Progenitor cell of endocrine pancreas (in vitro differentiated cells): Measurements from ENCODE around the gene KRTAP10-3. TPM values are rescaled to one million over a fixed set of nuclear protein-coding genes. Genes with fewer than 3 reads are reported as not detected.

ENCODE experiments used
- DNase-seq: peaks from one replicate; pipeline ENCODE4 v3.0.0; 2021; ENCODE audit warnings: low spot score; ENCODE audit not compliant: unreplicated experiment
- H3K27ac Mint-ChIP-seq: 2 replicates; pipeline ENCODE4 v1.8.0; 2021; ENCODE audit warnings: mild to moderate bottlenecking, moderate library complexity, mixed read lengths
- H3K27me3 Mint-ChIP-seq: 2 replicates; pipeline ENCODE4 v1.8.0; 2021; ENCODE audit warnings: mixed read lengths
- H3K36me3 Mint-ChIP-seq: 2 replicates; pipeline ENCODE4 v1.8.0; 2022; ENCODE audit warnings: mixed read lengths; ENCODE audit not compliant: insufficient read depth
- H3K4me1 Mint-ChIP-seq: 2 replicates; pipeline ENCODE4 v1.8.0; 2021; ENCODE audit warnings: low read depth, mixed read lengths
- H3K4me3 Mint-ChIP-seq: 2 replicates; pipeline ENCODE4 v1.8.0; 2021; ENCODE audit warnings: low read depth, mild to moderate bottlenecking, moderate library complexity, mixed read lengths
- H3K9me3 Mint-ChIP-seq: 2 replicates; pipeline ENCODE4 v1.8.0; 2021; ENCODE audit warnings: low read depth, mixed read lengths
- total RNA-seq: library from RNA; stranded (reverse); gene quantifications from 2 replicates; pipeline ENCODE4 v1.2.1, GENCODE V29; 2021
- TF ChIP-seq, protein P1 (sequence below): fragments of 200-600 bp; sonication (generic); IDR thresholded peaks from one replicate; pipeline ENCODE4 v1.5.0; 2021; ENCODE audit warnings: antibody characterized with exemption, mild to moderate bottlenecking; ENCODE audit not compliant: unreplicated experiment

Gene KRTAP10-3
- total RNA-seq, 1 donor from 2014 or later: not detected

DNA sequence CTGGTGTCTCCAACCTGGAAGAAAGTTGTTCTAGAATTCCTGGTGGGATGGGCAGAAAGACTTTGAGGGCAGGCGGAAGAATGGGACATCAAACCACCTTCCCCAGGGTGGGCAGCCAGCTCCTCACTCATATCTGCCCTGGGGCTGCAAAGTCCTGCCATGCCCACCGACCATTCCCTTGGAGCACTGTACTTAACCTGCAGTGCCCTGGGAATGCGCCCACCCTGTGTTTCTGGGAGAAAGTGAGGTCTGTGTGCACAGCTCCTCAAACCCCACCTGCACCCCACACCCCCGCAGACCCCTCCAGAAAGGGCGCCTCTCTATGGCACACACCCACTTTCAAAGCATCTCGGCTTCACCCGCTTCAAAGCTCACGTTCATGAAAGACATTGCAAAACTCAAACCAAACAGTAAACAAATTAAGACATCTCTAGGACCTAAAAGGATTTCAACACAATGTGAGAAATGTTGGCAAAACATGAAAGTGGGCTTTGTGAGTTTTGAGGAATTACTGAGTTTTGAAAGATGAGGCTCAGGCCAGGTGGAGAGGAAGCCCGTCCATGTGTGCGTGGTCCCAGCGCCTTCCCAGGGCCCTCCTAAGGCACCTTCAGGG lies 43.7 kb downstream of the KRTAP10-3 start:
- no peak for DNase-seq
- H3K4me3 Mint-ChIP-seq: no peak overlapping the region
- TF ChIP-seq, protein P1, sequence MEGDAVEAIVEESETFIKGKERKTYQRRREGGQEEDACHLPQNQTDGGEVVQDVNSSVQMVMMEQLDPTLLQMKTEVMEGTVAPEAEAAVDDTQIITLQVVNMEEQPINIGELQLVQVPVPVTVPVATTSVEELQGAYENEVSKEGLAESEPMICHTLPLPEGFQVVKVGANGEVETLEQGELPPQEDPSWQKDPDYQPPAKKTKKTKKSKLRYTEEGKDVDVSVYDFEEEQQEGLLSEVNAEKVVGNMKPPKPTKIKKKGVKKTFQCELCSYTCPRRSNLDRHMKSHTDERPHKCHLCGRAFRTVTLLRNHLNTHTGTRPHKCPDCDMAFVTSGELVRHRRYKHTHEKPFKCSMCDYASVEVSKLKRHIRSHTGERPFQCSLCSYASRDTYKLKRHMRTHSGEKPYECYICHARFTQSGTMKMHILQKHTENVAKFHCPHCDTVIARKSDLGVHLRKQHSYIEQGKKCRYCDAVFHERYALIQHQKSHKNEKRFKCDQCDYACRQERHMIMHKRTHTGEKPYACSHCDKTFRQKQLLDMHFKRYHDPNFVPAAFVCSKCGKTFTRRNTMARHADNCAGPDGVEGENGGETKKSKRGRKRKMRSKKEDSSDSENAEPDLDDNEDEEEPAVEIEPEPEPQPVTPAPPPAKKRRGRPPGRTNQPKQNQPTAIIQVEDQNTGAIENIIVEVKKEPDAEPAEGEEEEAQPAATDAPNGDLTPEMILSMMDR: no peak
- H3K36me3 Mint-ChIP-seq: no peaks in the 10 kb centered on the region
- no peak overlapping the region for H3K27ac Mint-ChIP-seq
- no peaks in the 10 kb centered on the region for H3K9me3 Mint-ChIP-seq
- no peaks in the 10 kb centered on the region for H3K4me1 Mint-ChIP-seq
- no peaks in the 10 kb centered on the region for H3K27me3 Mint-ChIP-seq

DNA sequence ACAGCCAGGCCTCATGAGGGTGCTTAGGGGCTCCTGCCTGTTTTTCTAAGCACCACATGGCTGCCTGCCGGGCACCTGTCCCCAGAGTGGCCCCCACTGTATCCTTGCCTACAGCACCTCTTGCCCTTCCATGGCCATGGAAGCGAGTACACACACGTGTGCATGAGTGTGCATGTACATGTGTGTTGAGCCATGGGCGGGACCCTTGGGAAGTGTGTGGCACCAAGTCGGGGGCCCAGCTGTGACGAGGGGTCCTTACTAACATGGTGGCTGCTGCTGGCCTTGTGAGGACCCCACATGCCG lies 44.4 kb downstream of the KRTAP10-3 start:
- no peaks in the 10 kb centered on the region for H3K27me3 Mint-ChIP-seq
- DNase-seq: no peak
- H3K27ac Mint-ChIP-seq: no peak overlapping the region
- H3K9me3 Mint-ChIP-seq: no peaks in the 10 kb centered on the region
- TF ChIP-seq, protein P1: no peak
- no peak overlapping the region for H3K4me3 Mint-ChIP-seq
- H3K36me3 Mint-ChIP-seq: no peaks in the 10 kb centered on the region
- no peaks in the 10 kb centered on the region for H3K4me1 Mint-ChIP-seq

DNA sequence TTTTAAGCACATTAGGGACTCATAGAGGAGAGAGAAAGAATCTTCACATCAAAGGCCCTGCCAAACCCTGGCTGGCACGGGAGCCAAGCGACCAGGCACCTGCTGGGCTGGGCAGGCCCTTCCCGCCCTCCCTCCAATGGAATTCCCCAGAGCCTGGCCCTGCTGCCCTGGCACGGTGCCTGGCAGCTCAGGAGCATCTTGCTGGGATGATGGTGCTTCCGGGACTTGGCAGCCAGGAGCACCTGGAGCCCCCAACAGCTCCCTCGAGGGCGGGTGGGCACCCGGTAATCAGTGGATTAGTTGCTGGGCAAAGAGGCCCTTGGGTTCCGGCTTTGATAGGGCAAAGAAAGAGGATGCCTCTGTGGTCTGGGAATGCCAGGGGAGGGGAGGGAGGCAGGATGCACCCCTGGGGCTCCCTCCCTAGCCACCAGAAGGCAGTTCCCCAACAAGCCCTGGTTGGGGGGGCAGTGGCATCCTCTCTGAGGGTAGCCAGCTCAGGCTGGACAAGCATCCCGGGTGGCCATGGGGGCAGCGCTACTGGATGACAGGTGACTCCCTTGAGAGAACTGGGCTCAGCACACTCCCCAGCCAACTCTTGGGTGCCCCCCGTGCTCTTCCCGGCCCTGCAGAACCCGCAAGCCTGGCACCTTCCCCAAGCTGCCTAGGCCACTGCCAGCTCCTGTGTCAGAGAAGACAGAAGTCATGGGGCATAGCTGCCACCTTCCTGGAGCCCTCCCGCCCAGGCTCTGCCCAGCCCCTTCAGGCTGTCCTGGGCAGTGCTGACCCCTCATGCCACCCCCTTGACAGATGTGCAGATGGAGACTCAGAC lies 45.0 kb downstream of the KRTAP10-3 start:
- H3K9me3 Mint-ChIP-seq: no peaks in the 10 kb centered on the region

DNA sequence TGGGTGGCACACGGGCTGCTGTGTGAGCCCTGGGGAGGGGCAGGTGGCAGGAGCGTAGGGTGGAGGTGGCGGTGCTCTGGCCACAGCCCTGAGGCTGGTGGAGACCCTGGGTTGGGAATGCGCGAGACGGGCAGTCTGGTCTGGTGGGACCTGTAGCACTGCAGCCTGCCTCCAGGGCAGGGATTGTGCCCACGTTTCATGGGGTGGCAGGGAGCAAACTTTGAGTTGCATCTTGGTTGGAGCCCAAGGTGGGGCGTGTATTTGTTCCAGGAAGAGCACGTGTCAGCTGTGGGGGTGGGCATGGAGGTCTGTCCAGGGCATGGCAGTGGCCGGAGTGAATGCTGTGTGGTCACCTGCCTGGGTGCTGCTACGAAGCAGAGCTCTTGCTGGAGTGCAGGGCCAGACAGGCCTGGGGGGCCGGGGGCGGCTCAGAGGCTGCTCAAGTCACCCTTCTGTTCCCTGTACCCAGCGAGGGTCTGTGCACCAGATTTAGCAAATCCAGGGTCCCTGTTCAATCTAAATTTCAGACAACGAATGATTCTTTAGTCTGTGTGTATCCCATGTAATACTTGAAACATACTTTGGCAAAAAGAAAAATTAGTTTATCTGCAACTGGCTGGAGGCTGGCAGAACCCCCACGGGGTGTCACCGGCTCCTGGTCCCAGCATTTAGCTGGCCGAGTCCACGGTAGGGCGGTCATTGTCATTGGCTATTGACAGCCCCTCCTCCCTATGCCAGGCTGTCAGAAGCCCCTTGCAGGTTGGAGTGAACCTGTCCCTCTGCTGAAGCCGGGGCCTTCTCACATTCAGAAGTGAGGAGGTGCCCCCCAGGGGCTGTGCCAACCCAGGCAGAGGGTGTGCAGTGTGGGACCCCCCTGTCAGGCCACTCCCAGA lies 45.9 kb downstream of the KRTAP10-3 start:
- no peaks in the 10 kb centered on the region for H3K9me3 Mint-ChIP-seq
- H3K27me3 Mint-ChIP-seq: no peaks in the 10 kb centered on the region
- H3K4me1 Mint-ChIP-seq: no peaks in the 10 kb centered on the region
- no peaks in the 10 kb centered on the region for H3K36me3 Mint-ChIP-seq
- H3K4me3 Mint-ChIP-seq: no peak overlapping the region
- DNase-seq: no peak
- no peak overlapping the region for H3K27ac Mint-ChIP-seq
- TF ChIP-seq, protein P1: no peak

More for the DNA sequence above, 45.0 kb downstream of the KRTAP10-3 start:
- TF ChIP-seq, protein P1: no peak
- DNase-seq: no peak
- Mint-ChIP-seq H3K27ac (no peak overlapping the region), H3K4me3 (no peak overlapping the region), H3K27me3 (no peaks in the 10 kb centered on the region), H3K4me1 (no peaks in the 10 kb centered on the region), H3K36me3 (no peaks in the 10 kb centered on the region)

DNA sequence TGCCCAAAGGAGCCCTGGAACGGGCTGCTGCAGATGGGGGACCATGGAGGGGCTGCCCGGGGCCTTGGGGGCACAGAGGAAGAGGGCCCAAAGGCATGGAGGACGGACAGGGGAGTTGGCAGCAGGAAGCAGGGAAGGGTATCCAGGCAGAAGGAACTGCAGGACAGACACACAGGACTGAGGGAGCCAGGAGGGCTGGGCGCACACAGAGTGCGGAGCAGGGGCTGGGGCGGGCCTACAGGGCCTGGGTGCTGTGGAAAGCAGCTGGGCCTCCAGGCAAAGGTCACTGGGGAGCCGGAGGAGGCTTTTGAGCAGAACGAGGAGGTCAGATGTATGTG lies 46.7 kb downstream of the KRTAP10-3 start:
- DNase-seq: no peak
- H3K4me1 Mint-ChIP-seq: no peaks in the 10 kb centered on the region
- H3K27me3 Mint-ChIP-seq: no peaks in the 10 kb centered on the region
- H3K27ac Mint-ChIP-seq: no peak overlapping the region
- H3K36me3 Mint-ChIP-seq: no peaks in the 10 kb centered on the region
- H3K9me3 Mint-ChIP-seq: no peaks in the 10 kb centered on the region
- TF ChIP-seq, protein P1: no peak
- no peak overlapping the region for H3K4me3 Mint-ChIP-seq
